ENCODE measurements around the gene ABCA9. TPM values are rescaled to one million over a fixed set of nuclear protein-coding genes. Genes with fewer than 3 reads are reported as not detected.
"Not testable (repeated sequence)": the region's sequence is repeated elsewhere in the genome, so short reads cannot be mapped to it uniquely, and the experiment has no call there.

ABCA9 gene
- total RNA-seq, 1 donor from 2014 or later: 1.3 TPM

- no peak for ATAC-seq
Observed at GRCh38 chr17:69018687-69019086, 42.0 kb downstream of the ABCA9 start.

- no peak for ATAC-seq
Observed at GRCh38 chr17:69018022-69018615, 42.6 kb downstream of the ABCA9 start.

- ATAC-seq: no peak
Observed at GRCh38 chr17:69015631-69016030, 45.1 kb downstream of the ABCA9 start.

GRCh38 chr17:69012895-69013805 lies 47.6 kb downstream of the ABCA9 start:
- ATAC-seq: no peak

- ATAC-seq: no peak
Observed at GRCh38 chr17:69009930-69010329, 50.8 kb downstream of the ABCA9 start.

- ATAC-seq: not testable (repeated sequence)
Observed at GRCh38 chr17:69004759-69005158, 56.0 kb downstream of the ABCA9 start.

- ATAC-seq: not testable (repeated sequence)
Observed at GRCh38 chr17:68999743-69000142, 61.0 kb downstream of the ABCA9 start.

- ATAC-seq: peak; percentile 22
Observed at GRCh38 chr17:68993112-68993511, 67.6 kb downstream of the ABCA9 start.

- no peak for ATAC-seq
Observed at GRCh38 chr17:68987966-68988365, 72.8 kb downstream of the ABCA9 start.

- no peak for ATAC-seq
Observed at GRCh38 chr17:68981288-68981687, 79.4 kb downstream of the ABCA9 start.

- no peak for ATAC-seq
Observed at GRCh38 chr17:68973098-68973846, 87.5 kb downstream of the ABCA9 start.

- ATAC-seq: no peak
Observed at GRCh38 chr17:68972119-68972704, 88.5 kb downstream of the ABCA9 start.

GRCh38 chr17:68969101-68969500 lies 91.6 kb downstream of the ABCA9 start:
- ATAC-seq: no peak

GRCh38 chr17:68963958-68964357 lies 96.8 kb downstream of the ABCA9 start:
- ATAC-seq: no peak

- ATAC-seq: no peak
Observed at GRCh38 chr17:68961214-68961882, 99.4 kb downstream of the ABCA9 start.

GRCh38 chr17:68959117-68959516 lies 101.6 kb downstream of the ABCA9 start:
- not testable (repeated sequence) for ATAC-seq

- ATAC-seq: no peak
Observed at GRCh38 chr17:68957944-68958343, 102.8 kb downstream of the ABCA9 start.

- no peak for ATAC-seq
Observed at GRCh38 chr17:68955181-68955841, 105.4 kb downstream of the ABCA9 start, which contains the start of gene ABCA8. Gene ABCA8 (minus strand): TSS chr17:68955392. CDS start chr17:68942034, 13,358 bp downstream.

GRCh38 chr17:68954146-68954896 lies 106.4 kb downstream of the ABCA9 start:
- ATAC-seq: no peak

- ATAC-seq: no peak
Observed at GRCh38 chr17:68953340-68953997, 107.3 kb downstream of the ABCA9 start.
